H1 (cell line): ENCODE results near the gene CCNL2. TPM values are rescaled to one million over a fixed set of nuclear protein-coding genes. Genes with fewer than 3 reads are reported as not detected.

Source experiments
- KDM5A ChIP-seq: fragments of 200-600 bp; IDR thresholded peaks from 2 replicates; pipeline ENCODE4 v1.7.1; 2012; ENCODE audit warnings: mild to moderate bottlenecking, low read length, inconsistent platforms, mixed read lengths
- SIX5 ChIP-seq: IDR thresholded peaks from 2 replicates; pipeline ENCODE4 v1.6.1; 2011; ENCODE audit warnings: mild to moderate bottlenecking, low read depth, low read length
- SP1 ChIP-seq: IDR thresholded peaks from 2 replicates; pipeline ENCODE4 v1.6.1; 2011; ENCODE audit warnings: low read depth, low read length
- SRF ChIP-seq: IDR thresholded peaks from 2 replicates; pipeline ENCODE4 v1.6.1; 2011; ENCODE audit warnings: mild to moderate bottlenecking, low read depth, low read length, moderate library complexity
- USF2 ChIP-seq: IDR thresholded peaks from 2 replicates; pipeline ENCODE4 v1.6.1; 2011; ENCODE audit warnings: low read length, improper control_type of control experiment
- polyA plus RNA-seq, 7 experiments: library from polyadenylated mRNA; depleted of rRNA in 3 of 7; stranded (reverse) in 5 of 7; unstranded in 2 of 7; fragments of >200 nt in 5 of 7; fragments of 200-250 nt in 2 of 7; gene quantifications; 1 replicate in 5 of 7; 2 replicates in 1 of 7; 4 replicates in 1 of 7; pipeline versions ENCODE4 v1.2.1 to v1.2.3, GENCODE V29; 2011 to 2013; ENCODE audit warnings: missing spikeins in 2 of 7, mixed read lengths in 2 of 7
- total RNA-seq: library from RNA; stranded (reverse); fragmentation: NEBNext Ultra II Directional; extraction: Animal tissue kit (Norgen Biotek cat#: 25700); gene quantifications from 2 replicates; pipeline ENCODE4 v1.2.1, GENCODE V29; 2021
- TF ChIP-seq, protein P1 (sequence below): fragments of 300-600 bp; sonication (generic); IDR thresholded peaks from 2 replicates; pipeline ENCODE4 v1.7.1; 2012; ENCODE audit warnings: low read length, moderate library complexity, mild to moderate bottlenecking, inconsistent platforms; ENCODE audit not compliant: insufficient replicate concordance

Gene CCNL2
- total and polyA plus RNA-seq, 2 of the 8 experiments (the other 6 are each of a cell fraction or from before 2014, with no cell fraction given), result 79.8 to 120 TPM

DNA sequence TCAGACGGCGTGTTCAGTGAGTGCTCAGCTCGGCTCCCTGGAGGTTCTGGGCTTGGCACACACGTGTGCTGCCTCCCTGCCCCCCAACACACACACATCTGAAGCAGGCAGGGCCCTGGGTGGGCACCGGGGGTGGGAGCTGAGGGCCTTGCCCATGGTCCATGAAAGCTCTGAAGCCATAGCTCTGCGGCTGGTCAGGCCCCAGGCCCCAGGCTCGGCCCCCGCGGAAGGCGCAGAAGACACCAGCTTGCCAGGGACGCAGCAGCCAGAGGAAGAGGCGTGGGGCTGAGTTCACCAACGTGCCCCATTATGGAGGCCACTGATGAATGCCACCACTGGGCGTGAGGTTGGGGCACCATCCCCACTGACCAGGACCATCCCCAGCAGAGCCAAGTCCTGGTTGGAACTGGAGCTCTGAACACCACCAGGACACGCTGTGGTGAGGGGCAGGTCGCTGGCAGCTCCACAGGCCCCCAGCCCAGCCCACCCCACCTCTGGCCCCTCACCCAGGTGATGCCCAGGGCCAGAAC lies 28.3 kb downstream of the CCNL2 start (continued):
- TF ChIP-seq, protein P1, sequence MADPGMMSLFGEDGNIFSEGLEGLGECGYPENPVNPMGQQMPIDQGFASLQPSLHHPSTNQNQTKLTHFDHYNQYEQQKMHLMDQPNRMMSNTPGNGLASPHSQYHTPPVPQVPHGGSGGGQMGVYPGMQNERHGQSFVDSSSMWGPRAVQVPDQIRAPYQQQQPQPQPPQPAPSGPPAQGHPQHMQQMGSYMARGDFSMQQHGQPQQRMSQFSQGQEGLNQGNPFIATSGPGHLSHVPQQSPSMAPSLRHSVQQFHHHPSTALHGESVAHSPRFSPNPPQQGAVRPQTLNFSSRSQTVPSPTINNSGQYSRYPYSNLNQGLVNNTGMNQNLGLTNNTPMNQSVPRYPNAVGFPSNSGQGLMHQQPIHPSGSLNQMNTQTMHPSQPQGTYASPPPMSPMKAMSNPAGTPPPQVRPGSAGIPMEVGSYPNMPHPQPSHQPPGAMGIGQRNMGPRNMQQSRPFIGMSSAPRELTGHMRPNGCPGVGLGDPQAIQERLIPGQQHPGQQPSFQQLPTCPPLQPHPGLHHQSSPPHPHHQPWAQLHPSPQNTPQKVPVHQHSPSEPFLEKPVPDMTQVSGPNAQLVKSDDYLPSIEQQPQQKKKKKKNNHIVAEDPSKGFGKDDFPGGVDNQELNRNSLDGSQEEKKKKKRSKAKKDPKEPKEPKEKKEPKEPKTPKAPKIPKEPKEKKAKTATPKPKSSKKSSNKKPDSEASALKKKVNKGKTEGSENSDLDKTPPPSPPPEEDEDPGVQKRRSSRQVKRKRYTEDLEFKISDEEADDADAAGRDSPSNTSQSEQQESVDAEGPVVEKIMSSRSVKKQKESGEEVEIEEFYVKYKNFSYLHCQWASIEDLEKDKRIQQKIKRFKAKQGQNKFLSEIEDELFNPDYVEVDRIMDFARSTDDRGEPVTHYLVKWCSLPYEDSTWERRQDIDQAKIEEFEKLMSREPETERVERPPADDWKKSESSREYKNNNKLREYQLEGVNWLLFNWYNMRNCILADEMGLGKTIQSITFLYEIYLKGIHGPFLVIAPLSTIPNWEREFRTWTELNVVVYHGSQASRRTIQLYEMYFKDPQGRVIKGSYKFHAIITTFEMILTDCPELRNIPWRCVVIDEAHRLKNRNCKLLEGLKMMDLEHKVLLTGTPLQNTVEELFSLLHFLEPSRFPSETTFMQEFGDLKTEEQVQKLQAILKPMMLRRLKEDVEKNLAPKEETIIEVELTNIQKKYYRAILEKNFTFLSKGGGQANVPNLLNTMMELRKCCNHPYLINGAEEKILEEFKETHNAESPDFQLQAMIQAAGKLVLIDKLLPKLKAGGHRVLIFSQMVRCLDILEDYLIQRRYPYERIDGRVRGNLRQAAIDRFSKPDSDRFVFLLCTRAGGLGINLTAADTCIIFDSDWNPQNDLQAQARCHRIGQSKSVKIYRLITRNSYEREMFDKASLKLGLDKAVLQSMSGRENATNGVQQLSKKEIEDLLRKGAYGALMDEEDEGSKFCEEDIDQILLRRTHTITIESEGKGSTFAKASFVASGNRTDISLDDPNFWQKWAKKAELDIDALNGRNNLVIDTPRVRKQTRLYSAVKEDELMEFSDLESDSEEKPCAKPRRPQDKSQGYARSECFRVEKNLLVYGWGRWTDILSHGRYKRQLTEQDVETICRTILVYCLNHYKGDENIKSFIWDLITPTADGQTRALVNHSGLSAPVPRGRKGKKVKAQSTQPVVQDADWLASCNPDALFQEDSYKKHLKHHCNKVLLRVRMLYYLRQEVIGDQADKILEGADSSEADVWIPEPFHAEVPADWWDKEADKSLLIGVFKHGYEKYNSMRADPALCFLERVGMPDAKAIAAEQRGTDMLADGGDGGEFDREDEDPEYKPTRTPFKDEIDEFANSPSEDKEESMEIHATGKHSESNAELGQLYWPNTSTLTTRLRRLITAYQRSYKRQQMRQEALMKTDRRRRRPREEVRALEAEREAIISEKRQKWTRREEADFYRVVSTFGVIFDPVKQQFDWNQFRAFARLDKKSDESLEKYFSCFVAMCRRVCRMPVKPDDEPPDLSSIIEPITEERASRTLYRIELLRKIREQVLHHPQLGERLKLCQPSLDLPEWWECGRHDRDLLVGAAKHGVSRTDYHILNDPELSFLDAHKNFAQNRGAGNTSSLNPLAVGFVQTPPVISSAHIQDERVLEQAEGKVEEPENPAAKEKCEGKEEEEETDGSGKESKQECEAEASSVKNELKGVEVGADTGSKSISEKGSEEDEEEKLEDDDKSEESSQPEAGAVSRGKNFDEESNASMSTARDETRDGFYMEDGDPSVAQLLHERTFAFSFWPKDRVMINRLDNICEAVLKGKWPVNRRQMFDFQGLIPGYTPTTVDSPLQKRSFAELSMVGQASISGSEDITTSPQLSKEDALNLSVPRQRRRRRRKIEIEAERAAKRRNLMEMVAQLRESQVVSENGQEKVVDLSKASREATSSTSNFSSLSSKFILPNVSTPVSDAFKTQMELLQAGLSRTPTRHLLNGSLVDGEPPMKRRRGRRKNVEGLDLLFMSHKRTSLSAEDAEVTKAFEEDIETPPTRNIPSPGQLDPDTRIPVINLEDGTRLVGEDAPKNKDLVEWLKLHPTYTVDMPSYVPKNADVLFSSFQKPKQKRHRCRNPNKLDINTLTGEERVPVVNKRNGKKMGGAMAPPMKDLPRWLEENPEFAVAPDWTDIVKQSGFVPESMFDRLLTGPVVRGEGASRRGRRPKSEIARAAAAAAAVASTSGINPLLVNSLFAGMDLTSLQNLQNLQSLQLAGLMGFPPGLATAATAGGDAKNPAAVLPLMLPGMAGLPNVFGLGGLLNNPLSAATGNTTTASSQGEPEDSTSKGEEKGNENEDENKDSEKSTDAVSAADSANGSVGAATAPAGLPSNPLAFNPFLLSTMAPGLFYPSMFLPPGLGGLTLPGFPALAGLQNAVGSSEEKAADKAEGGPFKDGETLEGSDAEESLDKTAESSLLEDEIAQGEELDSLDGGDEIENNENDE, result no peak
- TF ChIP-seq USF2 (no peak), SP1 (no peak), SRF (no peak), KDM5A (no peak), SIX5 (no peak)
